Tibial nerve (tissue), 4 donors: ENCODE measurements around the gene TDRD3.

Experiments
- CTCF ChIP-seq, 5 experiments: fragments of 200-600 bp in 3 of 5; fragments of 450-650 bp in 2 of 5; sonication (generic) in 3 of 5; IDR thresholded peaks; one replicate each; pipeline ENCODE4 v1.5.1; 2016 to 2019; ENCODE audit warnings: antibody characterized with exemption in 5 of 5, mild to moderate bottlenecking in 3 of 5, moderate library complexity in 2 of 5
- EP300 ChIP-seq, 2 donors: sonication (generic); formaldehyde crosslinking; IDR thresholded peaks; one replicate each; pipeline ENCODE4 v1.6.1; 2017; ENCODE audit warnings: antibody characterized with exemption in 2 of 2, mild to moderate bottlenecking in 1 of 2
- POLR2A ChIP-seq, 2 donors: fragments of 450-650 bp; IDR thresholded peaks; one replicate each; pipeline ENCODE4 v1.6.1; 2017; ENCODE audit warnings: antibody characterized with exemption in 2 of 2, mild to moderate bottlenecking in 2 of 2, moderate library complexity in 2 of 2

GRCh38 chr13:60363288-60363687 is 33.7 kb upstream of the TDRD3 start:
- no peak for TF ChIP-seq CTCF (IDR thresholded peaks at IDR 0.05)
- no peak for TF ChIP-seq POLR2A (IDR thresholded peaks at IDR 0.05)
- no peak for TF ChIP-seq EP300 (IDR thresholded peaks at IDR 0.05)
